Germinal center (tissue), 1 donor: ENCODE data around the gene MFN2.

Source experiments
- DNase-seq: peaks from one replicate; pipeline ENCODE4 v3.0.0; 2012; ENCODE audit warnings: mixed read lengths, low spot score

MFN2 gene

DNA sequence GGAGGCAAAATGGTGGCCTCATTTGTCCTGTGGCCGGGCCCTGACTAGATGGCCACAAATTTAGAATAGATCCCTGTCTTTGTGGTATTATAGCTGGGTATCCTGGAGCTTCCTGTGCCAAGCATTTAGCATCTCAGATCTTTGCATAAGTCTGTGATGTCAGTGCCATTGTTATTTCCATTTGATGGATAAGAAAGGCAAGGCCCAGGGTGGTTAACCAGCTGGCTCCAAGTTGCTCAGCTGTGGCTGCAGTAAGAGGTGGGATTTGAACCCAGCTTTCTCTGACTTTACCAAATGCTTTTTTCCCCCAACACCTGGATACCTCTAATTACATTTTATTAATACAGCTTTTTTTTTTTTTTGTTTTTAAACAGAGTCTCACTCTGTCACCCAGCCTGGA is 71.1 kb downstream of the MFN2 start:
- no peak for DNase-seq

DNA sequence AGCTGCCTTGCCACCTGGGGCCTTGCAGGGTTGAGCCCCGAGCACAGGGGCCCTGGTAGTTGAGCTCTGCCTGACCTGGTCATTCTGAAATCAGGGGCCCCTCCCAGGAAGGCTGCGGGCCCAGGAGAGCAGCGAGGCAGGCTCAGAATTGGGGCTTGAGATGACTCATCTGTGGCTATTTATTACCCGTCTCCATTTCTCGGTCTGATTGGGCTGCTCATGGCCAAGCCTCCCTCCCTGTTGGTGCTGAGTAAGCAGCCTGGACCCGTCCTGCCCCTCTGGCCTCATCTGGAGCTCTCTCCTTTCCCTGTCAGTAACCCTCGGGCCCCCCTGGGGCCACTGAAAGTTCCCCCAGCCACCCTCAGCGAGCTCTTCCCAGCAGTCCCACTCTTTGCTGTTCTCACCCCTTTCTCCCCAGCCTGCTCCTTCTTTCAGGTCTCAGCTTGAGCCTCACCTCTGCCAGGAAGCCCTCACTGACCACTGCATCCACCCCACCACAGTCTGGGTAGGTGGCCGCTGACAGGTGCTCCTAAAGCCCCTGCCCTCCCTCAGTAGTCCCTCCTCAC is 71.8 kb downstream of the MFN2 start:
- DNase-seq = no peak

DNA sequence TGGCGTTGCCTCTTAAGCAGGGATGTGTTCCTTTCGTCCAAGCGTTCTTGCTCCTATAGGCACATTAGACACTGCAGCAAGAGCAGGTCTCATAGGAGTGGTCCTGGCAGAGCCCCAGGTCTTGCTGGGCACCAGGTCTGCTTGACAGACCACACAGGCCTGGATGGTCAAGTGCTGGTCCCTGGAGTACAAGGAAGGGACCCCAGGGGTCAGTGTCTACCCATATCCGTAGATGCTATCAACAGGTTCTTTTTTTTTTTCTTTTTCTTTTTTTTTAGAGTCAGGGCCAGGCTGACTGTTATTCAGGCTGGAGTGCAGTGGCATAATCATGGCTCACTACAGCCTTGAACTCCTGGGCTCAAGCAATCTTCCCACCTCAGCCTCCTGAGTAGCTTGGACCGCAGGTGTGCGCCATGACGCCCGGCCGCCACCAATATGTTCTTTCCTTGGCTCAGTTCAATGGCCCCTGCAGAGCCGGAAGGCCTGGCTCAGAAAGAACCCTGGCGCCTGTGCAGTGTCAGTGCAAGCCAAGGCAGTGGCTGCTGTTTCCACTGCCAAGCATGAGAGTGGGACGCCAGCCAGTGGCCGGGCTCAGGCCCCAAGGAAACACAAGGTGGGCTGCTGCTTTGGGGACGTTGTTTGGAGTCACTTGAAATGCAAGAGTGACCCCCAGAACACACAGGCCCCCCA is 72.9 kb downstream of the MFN2 start:
- no peak for DNase-seq

DNA sequence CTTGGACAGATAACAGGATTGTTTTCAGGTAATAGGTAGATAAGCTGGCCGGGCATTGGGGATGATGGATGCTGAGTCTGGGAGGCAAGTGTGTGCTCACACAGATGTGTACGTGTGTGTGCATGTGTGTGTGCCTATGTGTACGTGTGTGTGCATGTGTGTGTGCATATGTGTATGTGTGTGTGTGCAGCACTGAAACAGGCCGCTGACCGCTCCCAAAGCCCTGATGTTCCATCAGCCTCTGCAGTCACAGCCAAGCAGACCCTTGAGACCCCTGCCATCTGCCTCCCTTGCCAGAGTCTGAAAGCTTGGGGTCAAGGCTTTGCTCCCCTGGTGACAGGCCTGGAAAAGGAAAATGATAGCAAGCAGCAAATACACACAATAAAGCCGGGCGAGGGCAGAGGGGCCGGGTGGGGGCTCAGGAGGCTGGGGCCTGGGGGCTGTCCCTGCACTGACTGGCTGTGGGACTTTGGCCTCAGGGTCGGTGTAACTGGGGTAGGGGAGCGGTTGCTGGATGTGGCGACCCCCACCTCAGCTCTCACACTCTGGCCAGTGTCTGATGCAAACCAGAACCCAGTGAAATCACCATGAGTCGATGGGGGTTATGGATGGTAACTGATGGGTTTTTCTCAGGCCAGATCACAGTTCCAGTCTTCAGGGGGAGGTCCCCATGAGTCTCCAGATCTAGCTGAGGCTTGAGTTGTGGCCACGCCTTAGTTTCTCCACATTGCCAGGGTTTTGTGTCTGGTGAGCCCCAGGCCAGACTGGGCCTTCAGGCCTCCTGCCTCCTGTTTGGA is 73.7 kb downstream of the MFN2 start:
- no peak for DNase-seq

DNA sequence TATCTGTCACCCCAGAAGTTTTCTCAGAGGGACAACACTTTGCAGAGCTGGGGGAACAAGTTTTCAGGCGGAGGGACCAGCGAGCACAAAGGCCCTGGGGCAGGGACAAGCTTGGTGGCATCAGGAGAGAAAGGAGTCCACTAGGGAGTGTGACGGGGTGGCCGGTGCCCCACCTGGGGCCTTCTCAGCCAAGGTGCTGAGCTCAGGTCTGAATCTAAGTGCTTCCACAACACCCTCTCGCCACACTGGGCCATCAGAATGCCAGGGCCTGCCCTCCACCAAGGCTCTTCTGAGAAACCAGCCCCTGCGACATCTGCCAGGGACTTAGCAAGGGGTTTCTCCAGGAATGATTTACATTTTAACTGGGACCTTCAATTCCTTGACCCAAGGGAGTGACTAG is 75.0 kb downstream of the MFN2 start:
- DNase-seq = no peak

DNA sequence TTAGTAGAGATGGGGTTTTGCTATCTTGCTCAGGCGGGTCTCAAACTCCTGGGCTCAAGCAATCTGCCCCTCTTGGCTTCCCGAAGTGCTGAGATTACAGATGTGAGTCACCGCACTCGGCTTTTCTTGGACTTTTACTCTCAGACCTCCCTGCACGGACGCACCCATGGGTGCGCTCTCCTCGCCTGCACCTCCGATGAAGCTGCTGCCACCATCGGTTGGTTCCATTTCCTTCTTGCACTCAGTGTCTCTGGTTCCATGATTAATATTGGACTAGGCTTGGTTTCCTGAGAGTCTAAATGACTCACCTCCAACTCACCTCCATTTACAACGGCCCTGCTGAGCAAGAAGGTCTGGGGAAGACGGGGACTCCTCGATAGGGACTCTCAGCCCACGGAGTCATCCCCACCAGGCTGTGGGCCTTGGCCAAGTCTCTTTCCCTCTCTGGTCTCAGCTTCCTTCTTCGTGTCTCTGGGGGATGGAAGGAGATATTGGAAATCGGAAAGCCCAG is 76.1 kb downstream of the MFN2 start:
- no peak for DNase-seq

DNA sequence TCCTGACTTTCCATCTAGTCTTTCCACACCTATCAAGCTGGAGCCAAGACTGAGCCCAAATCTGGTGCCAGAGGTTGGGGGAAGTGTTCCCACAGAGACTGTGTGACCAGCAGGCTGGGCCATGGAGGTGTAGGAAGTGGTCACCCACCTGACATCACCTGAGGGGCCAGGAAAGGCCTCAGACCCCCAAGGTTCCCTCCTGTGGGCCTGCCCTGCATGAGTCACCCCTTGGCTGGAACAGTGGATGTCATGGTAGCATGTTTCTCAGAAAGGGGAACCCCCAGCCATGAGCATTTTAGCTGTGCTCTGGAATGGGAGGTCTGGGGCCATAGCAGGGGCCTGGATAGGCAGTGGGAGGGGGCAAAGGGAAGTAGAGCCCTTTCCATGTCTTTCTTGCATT is 77.1 kb downstream of the MFN2 start:
- DNase-seq = no peak

DNA sequence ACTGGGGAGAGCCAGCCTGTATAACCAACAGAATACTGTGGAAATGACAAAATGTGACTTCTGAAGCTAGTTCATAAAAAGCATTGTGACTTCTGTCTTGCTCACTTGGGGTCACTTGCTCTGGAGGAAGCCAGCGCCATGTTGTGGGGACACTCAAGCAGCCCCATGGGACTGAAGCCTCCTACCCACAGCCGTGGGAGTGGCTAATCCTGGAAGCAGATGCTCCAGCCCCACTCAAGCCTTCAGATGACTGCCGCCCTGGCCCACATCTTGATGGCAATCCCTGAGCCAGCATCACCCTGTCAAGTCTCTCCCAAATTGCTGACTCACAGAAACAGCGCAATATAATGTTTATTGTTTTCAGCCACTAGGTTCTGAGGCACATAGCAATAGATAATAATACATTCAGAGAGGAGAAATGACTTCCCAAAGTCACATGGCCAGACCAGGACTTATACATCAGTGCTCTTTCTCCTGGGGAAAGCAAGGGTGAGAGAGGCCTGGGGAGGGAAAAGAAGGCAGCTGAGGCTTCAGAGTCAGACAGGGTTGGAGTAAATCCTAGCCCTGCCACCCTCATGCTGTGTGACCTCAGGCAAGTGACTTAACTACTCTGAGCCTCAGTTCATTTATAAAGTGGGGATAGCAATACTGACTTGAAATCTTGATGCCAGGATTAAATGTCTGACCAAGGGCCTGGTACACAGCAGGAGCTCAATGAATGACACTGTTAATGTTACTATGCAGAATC is 77.9 kb downstream of the MFN2 start:
- DNase-seq = no peak

DNA sequence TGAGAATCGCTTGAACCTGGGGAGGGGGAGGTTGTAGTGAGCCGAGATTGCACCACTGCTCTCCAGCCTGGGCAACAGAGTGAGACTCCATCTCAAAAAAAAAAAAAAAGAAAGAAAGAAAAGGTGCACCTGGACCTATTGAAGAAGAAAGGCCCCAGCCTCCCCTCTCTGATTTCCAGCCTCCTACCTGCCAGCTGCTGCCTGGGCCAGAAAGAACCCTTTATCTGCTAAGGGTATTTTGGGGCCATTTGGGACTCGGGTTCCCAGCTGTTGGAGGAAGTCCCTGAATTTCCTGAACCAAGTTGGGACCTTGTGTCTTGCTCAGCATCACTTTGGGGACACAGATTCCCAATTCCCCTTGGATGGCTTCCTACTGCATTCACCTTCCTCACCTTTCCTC is 79.0 kb downstream of the MFN2 start:
- no peak for DNase-seq

DNA sequence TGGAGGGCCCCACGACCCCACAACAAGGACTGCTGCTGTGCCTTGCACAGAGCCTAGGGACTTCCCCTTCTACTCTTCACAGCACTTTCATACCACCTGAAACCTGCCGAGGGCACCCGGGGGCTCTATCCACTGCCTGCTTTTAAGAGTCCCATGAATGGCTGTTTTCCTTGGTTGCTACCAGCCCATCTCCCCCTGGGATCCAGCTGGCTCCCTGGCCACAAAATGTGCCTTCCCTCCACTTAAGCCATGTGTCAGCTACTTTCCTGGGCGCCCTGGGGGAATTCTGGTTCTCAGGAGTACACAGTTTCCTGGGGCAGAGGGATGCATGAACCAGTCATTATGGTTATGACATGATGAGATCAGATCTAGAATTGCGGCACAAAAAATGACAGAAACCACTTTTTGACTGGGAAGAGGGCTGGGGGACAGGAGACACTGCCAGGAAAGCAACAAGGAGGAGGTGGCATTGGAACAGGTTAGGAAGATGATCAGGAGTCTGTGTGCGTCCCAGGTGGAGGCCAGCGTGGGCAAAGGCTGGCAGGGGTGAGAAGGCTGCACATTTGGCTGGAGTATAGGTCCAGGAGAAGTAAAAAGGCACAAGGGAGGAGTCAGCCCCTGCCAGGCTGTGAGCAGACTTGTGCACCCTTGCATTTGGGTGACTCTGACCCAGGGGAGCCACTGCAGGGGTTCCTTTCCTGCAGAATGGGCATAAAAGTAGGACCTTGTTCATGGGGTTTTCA is 79.6 kb downstream of the MFN2 start:
- peak; percentile 58 for DNase-seq

DNA sequence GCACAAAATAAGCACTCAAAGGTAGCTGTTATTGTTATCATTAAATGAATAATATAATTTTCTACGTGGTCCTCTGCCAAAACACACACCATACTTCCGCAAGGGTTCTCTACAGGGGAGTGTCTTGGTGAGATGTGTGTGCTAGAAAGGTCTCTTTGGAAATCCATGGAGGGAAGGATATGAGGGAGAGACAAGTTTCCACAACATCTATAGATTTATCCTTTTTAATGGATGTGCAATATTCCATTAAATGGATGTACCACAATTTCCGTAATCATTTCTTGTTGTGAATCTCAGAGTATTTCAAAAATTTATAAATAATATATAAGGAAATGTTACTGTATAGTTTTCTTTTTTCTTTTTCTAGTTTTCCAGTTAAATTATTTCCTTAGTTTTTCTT is 80.3 kb downstream of the MFN2 start:
- no peak for DNase-seq
